Nephron progenitor cell (in vitro differentiated cells): ENCODE data around the gene CXCL5.

Experiments used
- DNase-seq: peaks from one replicate; pipeline ENCODE4 v3.0.0; 2021
- H3K27ac Mint-ChIP-seq: 2 replicates; pipeline ENCODE4 v1.8.0; 2021; ENCODE audit warnings: mild to moderate bottlenecking, moderate library complexity, mixed read lengths
- H3K27me3 Mint-ChIP-seq: 2 replicates; pipeline ENCODE4 v1.8.0; 2021; ENCODE audit warnings: mild to moderate bottlenecking, low read depth, mixed read lengths; ENCODE audit not compliant: poor library complexity
- H3K36me3 Mint-ChIP-seq: 2 replicates; pipeline ENCODE4 v1.8.0; 2021; ENCODE audit warnings: low read depth, mixed read lengths
- H3K4me1 Mint-ChIP-seq: 2 replicates; pipeline ENCODE4 v1.8.0; 2021; ENCODE audit warnings: mixed read lengths
- H3K4me3 Mint-ChIP-seq: 2 replicates; pipeline ENCODE4 v1.8.0; 2021; ENCODE audit warnings: mild to moderate bottlenecking, moderate library complexity, mixed read lengths
- H3K9me3 Mint-ChIP-seq: 2 replicates; pipeline ENCODE4 v1.8.0; 2021; ENCODE audit warnings: mild to moderate bottlenecking, moderate library complexity, mixed read lengths
- CTCF ChIP-seq: fragments of 200-600 bp; sonication (generic); IDR thresholded peaks from 2 replicates; pipeline ENCODE4 v1.5.0; 2021; ENCODE audit warnings: antibody characterized with exemption

Gene CXCL5

DNA sequence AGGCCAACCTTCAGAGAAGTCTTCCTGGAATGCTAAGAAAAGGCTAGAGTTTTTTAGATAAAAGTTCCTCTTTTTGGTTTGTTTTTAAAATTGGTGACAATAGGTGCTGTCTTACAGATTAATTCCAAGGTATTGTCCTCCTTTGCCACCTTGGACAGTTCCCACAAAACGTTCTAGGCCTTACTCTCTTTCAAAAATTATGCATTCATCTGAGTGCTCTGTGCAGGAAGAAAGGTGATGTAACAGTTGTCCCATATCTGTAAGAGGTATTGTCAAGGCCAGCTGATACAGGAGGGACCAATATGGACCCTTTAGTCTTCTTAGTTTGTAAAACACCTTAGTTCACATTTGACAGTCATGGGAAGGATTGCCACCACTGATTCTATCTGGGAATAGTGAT, 15.9 kb upstream of the CXCL5 start:
- Mint-ChIP-seq H3K9me3 (no peaks in the 10 kb centered on the region), H3K36me3 (no peaks in the 10 kb centered on the region), H3K4me1 (no peaks in the 10 kb centered on the region), H3K27ac (no peak overlapping the region), H3K27me3 (peaks cover 3% of the 10 kb centered on the region), H3K4me3 (no peak overlapping the region)
- TF ChIP-seq CTCF: no peak
- DNase-seq: no peak

- DNase-seq: no peak
- no peaks in the 10 kb centered on the region for H3K9me3 Mint-ChIP-seq
- H3K4me3 Mint-ChIP-seq: no peak overlapping the region
- H3K27ac Mint-ChIP-seq: no peak overlapping the region
- peaks cover 3% of the 10 kb centered on the region for H3K27me3 Mint-ChIP-seq
- H3K36me3 Mint-ChIP-seq: no peaks in the 10 kb centered on the region
- no peaks in the 10 kb centered on the region for H3K4me1 Mint-ChIP-seq
- TF ChIP-seq CTCF: no peak
Observed at GRCh38 chr4:74013264-74013663, 14.8 kb upstream of the CXCL5 start.

- no peak overlapping the region for H3K27ac Mint-ChIP-seq
- H3K27me3 Mint-ChIP-seq: no peaks in the 10 kb centered on the region
- no peaks in the 10 kb centered on the region for H3K9me3 Mint-ChIP-seq
- H3K36me3 Mint-ChIP-seq: no peaks in the 10 kb centered on the region
- no peak for DNase-seq
- H3K4me1 Mint-ChIP-seq: no peaks in the 10 kb centered on the region
- TF ChIP-seq CTCF: no peak
- no peak overlapping the region for H3K4me3 Mint-ChIP-seq
Observed at GRCh38 chr4:74012130-74012529, 13.7 kb upstream of the CXCL5 start.

GRCh38 chr4:74009307-74009706, 10.8 kb upstream of the CXCL5 start:
- TF ChIP-seq CTCF: no peak
- no peak for DNase-seq
- no peaks in the 10 kb centered on the region for H3K36me3 Mint-ChIP-seq
- H3K4me1 Mint-ChIP-seq: no peaks in the 10 kb centered on the region
- no peak overlapping the region for H3K4me3 Mint-ChIP-seq
- H3K9me3 Mint-ChIP-seq: no peaks in the 10 kb centered on the region
- H3K27me3 Mint-ChIP-seq: no peaks in the 10 kb centered on the region
- no peak overlapping the region for H3K27ac Mint-ChIP-seq

DNA sequence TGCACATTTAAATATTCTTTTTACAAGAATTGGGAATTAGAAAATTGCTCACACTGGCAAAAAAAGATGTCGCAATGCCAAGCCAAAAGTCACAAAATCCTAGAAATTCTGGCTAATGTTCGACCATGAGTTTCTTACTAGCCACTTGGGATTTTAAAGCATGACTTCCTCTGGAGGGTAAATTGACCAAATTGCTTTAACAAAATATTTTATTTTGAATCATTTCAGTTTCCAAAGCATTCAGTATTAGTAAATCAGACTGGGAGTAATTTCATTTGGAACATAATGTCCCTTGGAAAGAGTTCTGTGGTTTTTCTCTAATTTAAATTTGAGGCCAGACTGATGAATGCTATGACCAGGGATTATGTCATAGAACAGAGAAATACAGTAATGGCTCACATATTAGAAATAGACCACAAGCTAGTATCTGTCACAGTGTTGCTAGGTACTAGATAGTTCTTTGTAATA, 7.6 kb upstream of the CXCL5 start:
- no peak for TF ChIP-seq CTCF
- no peak overlapping the region for H3K4me3 Mint-ChIP-seq
- H3K27me3 Mint-ChIP-seq: peaks cover 4% of the 10 kb centered on the region
- DNase-seq: no peak
- no peaks in the 10 kb centered on the region for H3K4me1 Mint-ChIP-seq
- H3K9me3 Mint-ChIP-seq: peaks cover 4% of the 10 kb centered on the region
- H3K27ac Mint-ChIP-seq: no peak overlapping the region
- H3K36me3 Mint-ChIP-seq: no peaks in the 10 kb centered on the region

- no peak overlapping the region for H3K4me3 Mint-ChIP-seq
- no peak overlapping the region for H3K27ac Mint-ChIP-seq
- DNase-seq: no peak
- peaks cover 4% of the 10 kb centered on the region for H3K27me3 Mint-ChIP-seq
- no peak for TF ChIP-seq CTCF
- H3K36me3 Mint-ChIP-seq: no peaks in the 10 kb centered on the region
- H3K9me3 Mint-ChIP-seq: peaks cover 4% of the 10 kb centered on the region
- H3K4me1 Mint-ChIP-seq: no peaks in the 10 kb centered on the region
Observed at GRCh38 chr4:74005528-74005927, 7.1 kb upstream of the CXCL5 start.
